HepG2 (cell line): ENCODE measurements around the gene FANCD2OS. TPM values are rescaled to one million over a fixed set of nuclear protein-coding genes. Genes with fewer than 3 reads are reported as not detected.

Source experiments
- ATAC-seq: fragments of 200-7000 bp; cut with Tn5 transposase; 3 replicates; pipeline ENCODE4 v1.9.1; 2020; ENCODE audit warnings: mild to moderate bottlenecking, moderate library complexity
- BruUV-seq: library from RNA; stranded (reverse); fragments of 400-500 nt; replicated peaks from 2 replicates; lab custom pipeline; 2021; lab: Mats Ljungman, UMichigan
- CTCF ChIA-PET: fragments of 300-600 bp; formaldehyde crosslinking; extraction: SDS; loops from one replicate; lab custom pipeline; 2021; ENCODE audit warnings: low total read pairs, inconsistent platforms, low intra/inter-chr PET ratio; lab: Yijun Ruan, JAX
- POLR2A ChIA-PET: fragments of 350-600 bp; sonication (Branson Sonifier 250); formaldehyde crosslinking; loops from one replicate; lab custom pipeline; 2020; ENCODE audit warnings: antibody characterized with exemption, inconsistent platforms; lab: Yijun Ruan, JAX
- DNase-seq: peaks from one replicate; pipeline ENCODE4 v3.0.0-alpha.2; 2015; ENCODE audit warnings: low spot score
- FAIRE-seq: peaks from 3 replicates; lab custom pipeline; 2011; peaks lifted over from hg19 to GRCh38; lab: Jason Lieb, UNC
- H2AFZ ChIP-seq: one replicate; pipeline ENCODE4 v1.6.1; 2011; ENCODE audit warnings: low read length, inconsistent platforms
- H3K27ac ChIP-seq: fragments of 300-600 bp; 3 replicates; pipeline ENCODE4 v1.8.0; 2011; ENCODE audit warnings: mixed run types, mild to moderate bottlenecking, mixed read lengths, low read length, inconsistent platforms; ENCODE audit not compliant: insufficient read depth; ENCODE audit errors: extremely low read length
- H3K27me3 ChIP-seq, 2 experiments: fragments of 200-600 bp in 1 of 2; 2 replicates in 1 of 2; 3 replicates in 1 of 2; pipeline versions ENCODE4 v1.6.0 to v1.8.0; 2011; ENCODE audit warnings: low read length in 2 of 2, mild to moderate bottlenecking in 2 of 2, moderate library complexity in 2 of 2, inconsistent platforms in 1 of 2; ENCODE audit not compliant: insufficient read depth in 2 of 2, control insufficient read depth in 1 of 2
- H3K36me3 ChIP-seq, 2 experiments: fragments of 200-600 bp in 1 of 2; replicated peaks in 1 of 2; 2 replicates in 1 of 2; 3 replicates in 1 of 2; pipeline versions ENCODE4 v1.5.1 to v1.8.0; 2011; ENCODE audit warnings: low read length in 2 of 2, inconsistent platforms in 1 of 2; ENCODE audit not compliant: insufficient read depth in 2 of 2, control insufficient read depth in 1 of 2
- H3K4me1 ChIP-seq: 2 replicates; pipeline ENCODE4 v1.5.1; 2012; ENCODE audit warnings: low read length, inconsistent platforms; ENCODE audit not compliant: insufficient read depth
- H3K4me2 ChIP-seq: 2 replicates; pipeline ENCODE4 v1.6.0; 2011; ENCODE audit warnings: low read depth, low read length, inconsistent platforms
- H3K4me3 ChIP-seq, 3 experiments: fragments of 200-600 bp in 1 of 3; sonication (generic), shearing (Covaris generic) in 1 of 3; replicated peaks in 1 of 3; 2 replicates each; pipeline ENCODE4 v1.5.1; 2011 to 2016; ENCODE audit warnings: low read length in 3 of 3, inconsistent platforms in 2 of 3, low read depth in 2 of 3, mild to moderate bottlenecking in 2 of 3, control low read depth in 1 of 3, mixed read lengths in 1 of 3; ENCODE audit not compliant: insufficient read depth in 1 of 3
- H3K79me2 ChIP-seq: one replicate; pipeline ENCODE4 v1.6.1; 2011; ENCODE audit warnings: low read length, inconsistent platforms; ENCODE audit not compliant: insufficient read depth
- H3K9ac ChIP-seq: 2 replicates; pipeline ENCODE4 v1.6.0; 2011; ENCODE audit warnings: mild to moderate bottlenecking, low read depth, low read length, inconsistent platforms; ENCODE audit not compliant: insufficient read depth
- H3K9me3 ChIP-seq: 2 replicates; pipeline ENCODE4 v1.5.1; 2012; ENCODE audit warnings: mild to moderate bottlenecking, low read length
- H4K20me1 ChIP-seq: 2 replicates; pipeline ENCODE4 v1.6.0; 2011; ENCODE audit warnings: inconsistent platforms, mild to moderate bottlenecking, low read length, moderate library complexity; ENCODE audit not compliant: insufficient read depth
- MBD4 ChIP-seq: IDR thresholded peaks from 2 replicates; pipeline ENCODE4 v1.6.1; 2012; ENCODE audit warnings: low read length, inconsistent platforms, borderline replicate concordance
- POLR2A ChIP-seq, 2 experiments: IDR thresholded peaks; 2 replicates each; pipeline ENCODE4 v1.6.1; 2011; ENCODE audit warnings: low read depth in 2 of 2, low read length in 2 of 2, mild to moderate bottlenecking in 1 of 2, moderate library complexity in 1 of 2; ENCODE audit not compliant: insufficient read depth in 1 of 2
- RBFOX2 ChIP-seq: fragments of 200-400 bp; formaldehyde crosslinking; IDR thresholded peaks from 2 replicates; pipeline ENCODE4 v1.6.1; 2017; ENCODE audit warnings: low read depth, mild to moderate bottlenecking, low read length
- ZBTB42 ChIP-seq: sonication (generic); formaldehyde crosslinking; IDR thresholded peaks from 2 replicates; pipeline ENCODE4 v1.5.0; 2020; ENCODE audit warnings: mild to moderate bottlenecking, missing genetic modification reagents
- ZNF17 ChIP-seq: sonication (generic); formaldehyde crosslinking; IDR thresholded peaks from 2 replicates; pipeline ENCODE4 v1.5.0; 2020; ENCODE audit warnings: mild to moderate bottlenecking, missing genetic modification reagents
- ZNF83 ChIP-seq: sonication (generic); formaldehyde crosslinking; IDR thresholded peaks from 2 replicates; pipeline ENCODE4 v1.4.0; 2020; ENCODE audit warnings: missing genetic modification reagents, mild to moderate bottlenecking, borderline replicate concordance
- WGBS: methylation state at CpG from one replicate; pipeline ENCODE4 v1.1.6; 2017; ENCODE audit warnings: low lambda C conversion rate; 5-methylcytosine and 5-hydroxymethylcytosine counted together
- in situ Hi-C: cut with HindIII; loops from 2 replicates; pipeline ENCODE4 v1.10.0; 2017; ENCODE audit warnings: low pct_unique_long_range_greater_than_20kb; ENCODE audit not compliant: extremely low pct_ligation_motif_present
- intact Hi-C: fragments of 100-400 bp; cut with micrococcal nuclease; formaldehyde crosslinking; loops from one replicate; pipeline ENCODE4 v1.10.0; 2022; ENCODE audit not compliant: unreplicated experiment
- polyA plus RNA-seq, 8 experiments: library from polyadenylated mRNA; depleted of rRNA in 3 of 8; stranded (reverse) in 7 of 8; unstranded in 1 of 8; fragments of >200 nt; fragmentation: Illumina TruSeq in 4 of 8; extraction: Trizol in 4 of 8; gene quantifications; 2 replicates each; pipeline versions ENCODE4 v1.2.1 to v1.2.3, GENCODE V29; 2011 to 2016; ENCODE audit warnings: low read depth in 4 of 8, missing spikeins in 1 of 8, mixed read lengths in 1 of 8; ENCODE audit not compliant: insufficient read depth in 1 of 8
- total RNA-seq, 5 experiments: library from RNA; depleted of rRNA; stranded (reverse); fragments of >200 nt; fragmentation: Illumina TruSeq; extraction: Trizol; gene quantifications; 2 replicates each; pipeline ENCODE4 v1.2.3, GENCODE V29; 2016; ENCODE audit warnings: low read depth in 1 of 5
- TF ChIP-seq, protein P1 (sequence below): sonication (generic); formaldehyde crosslinking; IDR thresholded peaks from 2 replicates; pipeline ENCODE4 v1.9.0; 2022; ENCODE audit warnings: low read depth, missing genetic modification reagents

The FANCD2OS gene
- total and polyA plus RNA-seq, 2 of the 13 experiments (the other 11 are each of a cell fraction or from before 2014, with no cell fraction given) = not detected

DNA sequence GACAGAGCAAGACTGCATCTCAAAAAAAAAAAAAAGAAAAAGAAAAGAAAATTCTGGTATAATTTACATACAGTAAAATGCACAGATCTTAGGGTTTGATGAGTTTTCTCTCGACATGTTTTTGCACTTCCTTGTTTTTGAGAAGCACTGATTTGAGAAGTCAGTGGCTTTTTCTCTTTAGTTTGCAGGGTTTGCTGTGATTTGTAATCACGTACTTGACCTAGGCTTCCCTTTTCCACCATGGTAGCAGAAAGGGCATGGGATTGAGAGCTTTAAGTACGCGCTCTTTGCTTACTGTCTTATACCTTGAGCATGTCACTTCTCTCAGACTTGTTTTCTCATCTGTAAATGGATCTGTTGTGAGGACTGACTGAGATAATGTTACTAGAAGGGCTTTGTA is 37.6 kb upstream of the FANCD2OS start:
- H3K9ac ChIP-seq = no peak overlapping the region
- no TSS peak for BruUV-seq
- H3K27me3 ChIP-seq = no peaks in the 10 kb centered on the region
- H3K27ac ChIP-seq = no peak overlapping the region
- H3K4me2 ChIP-seq = peak overlapping the region; percentile 20; the same call in 1 of the 2 replicates
- peaks cover 29% of the 10 kb centered on the region for H4K20me1 ChIP-seq
- WGBS = 89% methylated on average over 4 of the region's 4 CpGs
- in situ Hi-C loops = no loop called here
- H3K4me3 ChIP-seq = no peak overlapping the region
- no peak for FAIRE-seq
- peaks cover 12 to 28% of the 10 kb centered on the region in 2 experiments; a peak in 4 of 5 replicates for H3K36me3 ChIP-seq
- ATAC-seq = no peak
- TF ChIP-seq POLR2A (IDR thresholded peaks at IDR 0.05; ENCODE audit: insufficient read depth in 1 of 2, low read depth in 2 of 2, low read length in 2 of 2) (0 out of 4 replicates have a peak, but pooled peaks of 1 of the 2 experiments have one; percentile 18), ZNF83 (CRISPR knock-in tag) (no peak), ZNF17 (no peak), MBD4 (no peak), ZBTB42 (no peak), RBFOX2 (0 out of 2 replicates have a peak, but pooled peaks have one; percentile 16)
- TF ChIP-seq, protein P1, sequence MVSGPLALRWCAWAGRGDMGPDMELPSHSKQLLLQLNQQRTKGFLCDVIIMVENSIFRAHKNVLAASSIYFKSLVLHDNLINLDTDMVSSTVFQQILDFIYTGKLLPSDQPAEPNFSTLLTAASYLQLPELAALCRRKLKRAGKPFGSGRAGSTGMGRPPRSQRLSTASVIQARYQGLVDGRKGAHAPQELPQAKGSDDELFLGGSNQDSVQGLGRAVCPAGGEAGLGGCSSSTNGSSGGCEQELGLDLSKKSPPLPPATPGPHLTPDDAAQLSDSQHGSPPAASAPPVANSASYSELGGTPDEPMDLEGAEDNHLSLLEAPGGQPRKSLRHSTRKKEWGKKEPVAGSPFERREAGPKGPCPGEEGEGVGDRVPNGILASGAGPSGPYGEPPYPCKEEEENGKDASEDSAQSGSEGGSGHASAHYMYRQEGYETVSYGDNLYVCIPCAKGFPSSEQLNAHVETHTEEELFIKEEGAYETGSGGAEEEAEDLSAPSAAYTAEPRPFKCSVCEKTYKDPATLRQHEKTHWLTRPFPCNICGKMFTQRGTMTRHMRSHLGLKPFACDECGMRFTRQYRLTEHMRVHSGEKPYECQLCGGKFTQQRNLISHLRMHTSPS (CRISPR knock-in tag) = no peak
- intact Hi-C loops = no loop called here
- no peak overlapping the region for H2AFZ ChIP-seq
- no peak for DNase-seq
- H3K4me1 ChIP-seq = peaks cover 45% of the 10 kb centered on the region
- peaks cover 49% of the 10 kb centered on the region for H3K79me2 ChIP-seq
- ChIA-PET CTCF (no interaction called here), POLR2A (interaction anchor here (1.3 kb wide), 1 partner anchor 40 kb away, joined by 3 read pairs; no protein-coding TSS in a partner anchor)
- H3K9me3 ChIP-seq = no peaks in the 10 kb centered on the region
